A172 (cell line): Measurements from ENCODE around the gene TROAP. TPM values are rescaled to one million over a fixed set of nuclear protein-coding genes. Genes with fewer than 3 reads are reported as not detected.
"Not testable (repeated sequence)": the region's sequence is repeated elsewhere in the genome, so short reads cannot be mapped to it uniquely, and the experiment has no call there.

Source experiments
- DNase-seq: peaks from one replicate; pipeline ENCODE4 v3.0.0-alpha.2; 2015; ENCODE audit warnings: low spot score
- total RNA-seq: library from RNA; depleted of rRNA; stranded (reverse); fragments of >200 nt; shearing (Covaris generic); gene quantifications from 2 replicates; pipeline ENCODE4 v1.2.3, GENCODE V29; 2014; rRNA removed

The TROAP gene
- total RNA-seq, 1 experiment from 2014 or later = 45.4 TPM

DNA sequence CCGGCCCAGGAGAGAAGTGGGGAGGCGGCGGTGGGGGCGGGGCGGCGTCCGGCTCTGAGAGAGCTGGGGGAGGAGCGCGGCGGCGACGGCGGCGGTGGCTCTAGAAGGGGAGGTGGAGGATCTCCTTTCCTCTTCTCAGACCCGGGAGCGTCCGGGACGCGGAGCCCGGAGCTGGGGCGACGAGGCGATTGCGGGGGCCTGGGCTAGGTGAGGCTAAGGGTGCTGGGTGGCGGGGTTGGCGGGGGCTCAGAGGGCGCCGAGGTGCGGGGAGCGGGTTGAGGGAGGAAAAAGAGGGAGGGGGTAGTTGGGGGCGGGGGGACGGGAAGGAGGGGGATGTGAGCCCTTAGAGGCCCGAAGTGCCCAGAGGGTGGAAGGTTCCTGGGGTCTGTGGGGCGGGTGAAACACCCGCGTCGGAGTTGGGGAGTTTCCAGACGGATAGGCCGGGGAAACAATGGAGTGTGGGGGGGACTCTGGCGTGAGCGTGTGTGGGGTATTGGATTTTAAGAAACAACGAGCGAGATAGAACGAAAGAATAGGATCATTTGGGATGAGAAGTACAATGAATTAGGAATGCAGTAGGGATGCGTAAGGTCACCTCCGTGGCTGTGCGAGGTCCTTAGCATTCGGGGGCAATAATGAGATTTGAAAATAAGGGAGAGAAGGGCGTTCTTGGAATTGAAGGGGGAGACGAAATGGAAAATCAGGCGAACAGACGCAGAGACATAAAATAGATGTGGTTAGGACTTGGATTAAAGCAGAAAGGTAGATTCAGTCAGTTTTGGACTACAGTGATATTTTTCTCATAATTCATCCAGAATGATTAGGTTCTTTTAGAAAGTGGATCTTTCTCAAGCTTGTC lies 44.6 kb downstream of the TROAP start, which contains the start of gene SPATS2:
TSS of gene SPATS2 (plus strand) at position 82 of the 859 bp plus-strand sequence. CDS start 93,551 bp downstream, outside the sequence.
- peak; percentile 82 for DNase-seq

DNA sequence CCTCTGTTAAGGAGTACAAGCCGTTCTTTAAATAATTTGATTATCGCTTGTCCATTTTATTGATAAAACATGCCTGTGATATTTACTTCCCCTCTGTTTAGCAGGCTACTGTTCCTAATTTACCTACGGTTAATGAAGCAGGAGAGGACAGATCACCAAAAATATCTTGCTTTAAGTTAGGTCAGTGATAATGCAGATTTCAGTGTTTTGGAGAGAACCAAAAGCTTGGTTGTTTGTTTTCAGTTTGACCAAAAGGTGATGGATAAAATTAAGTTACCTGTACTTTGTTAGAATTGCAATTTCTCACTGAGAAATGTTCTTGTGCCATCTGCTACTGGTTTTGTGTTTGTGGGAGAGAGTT lies 45.2 kb downstream of the TROAP start:
- DNase-seq = no peak

DNA sequence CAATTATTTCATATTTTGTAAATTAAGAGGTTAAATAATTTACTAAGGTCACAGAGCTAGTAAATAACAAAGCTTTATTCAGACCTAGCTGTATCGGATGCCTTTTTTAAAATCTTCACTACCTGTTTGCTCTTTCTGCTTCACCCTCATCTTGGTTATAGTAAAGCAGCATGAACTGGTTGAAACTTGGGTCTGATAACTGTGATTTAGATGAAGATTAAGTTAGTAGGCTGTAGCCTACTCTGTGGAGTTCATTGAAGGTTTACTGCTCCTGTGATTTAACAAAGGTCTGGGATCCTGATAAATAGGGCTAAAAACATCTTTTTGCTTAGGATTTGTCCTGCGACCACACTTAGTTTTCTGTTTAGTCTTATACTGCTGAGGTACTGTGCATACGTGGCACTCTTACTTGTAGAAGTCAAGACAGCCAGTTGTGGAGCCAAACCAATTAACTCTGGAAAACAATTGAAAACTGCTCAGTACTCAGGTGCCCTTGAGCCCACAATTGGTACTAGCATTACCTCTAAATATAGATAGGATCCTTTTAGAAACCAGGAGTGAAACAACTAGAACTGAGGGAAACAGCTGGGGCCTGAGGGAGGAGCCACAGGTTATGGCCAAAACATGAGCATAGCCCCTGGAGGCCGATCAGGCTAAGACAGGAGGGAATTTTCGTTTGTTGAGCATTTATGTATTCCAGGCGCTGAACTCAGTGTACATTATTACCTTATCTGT lies 46.5 kb downstream of the TROAP start:
- peak; percentile 10 for DNase-seq

DNA sequence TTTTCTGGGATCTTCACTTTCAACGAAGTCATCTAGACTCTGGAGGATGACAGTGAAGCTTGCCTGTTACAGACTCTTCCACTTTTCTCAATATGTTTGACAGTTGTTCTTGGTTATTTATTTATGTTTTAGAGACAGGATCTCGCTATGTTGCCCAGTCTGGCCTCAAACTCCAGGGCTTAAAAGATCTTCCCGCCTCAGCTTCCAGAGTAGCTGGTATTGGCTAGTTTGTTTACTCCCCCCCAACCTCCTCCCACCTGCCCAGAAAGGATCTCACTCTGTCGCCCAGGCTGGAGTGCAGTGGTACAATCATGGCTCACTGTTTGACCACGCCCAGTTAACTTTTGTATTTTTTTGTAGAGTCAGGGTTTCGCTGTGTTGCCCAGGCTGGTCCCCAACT lies 47.5 kb downstream of the TROAP start:
- no peak for DNase-seq

DNA sequence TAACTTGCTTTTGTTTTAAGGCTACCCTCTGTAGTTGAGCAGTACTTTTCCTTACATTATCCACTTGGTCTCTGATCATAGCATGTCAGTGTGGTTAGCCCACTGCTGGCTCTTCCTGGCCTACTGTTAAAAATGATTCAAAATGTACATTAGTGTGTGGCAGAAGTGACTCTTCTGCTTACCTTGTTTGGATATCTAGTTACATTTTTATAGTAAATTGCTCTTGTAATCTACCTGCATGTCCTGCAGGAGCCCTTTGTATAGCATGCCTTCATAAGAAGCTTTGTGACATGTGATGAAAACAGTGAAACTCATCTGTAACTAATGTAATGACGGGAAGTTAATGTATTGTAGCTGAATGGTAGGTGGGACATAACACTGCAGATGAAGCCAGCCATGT lies 52.4 kb downstream of the TROAP start:
- DNase-seq = no peak

DNA sequence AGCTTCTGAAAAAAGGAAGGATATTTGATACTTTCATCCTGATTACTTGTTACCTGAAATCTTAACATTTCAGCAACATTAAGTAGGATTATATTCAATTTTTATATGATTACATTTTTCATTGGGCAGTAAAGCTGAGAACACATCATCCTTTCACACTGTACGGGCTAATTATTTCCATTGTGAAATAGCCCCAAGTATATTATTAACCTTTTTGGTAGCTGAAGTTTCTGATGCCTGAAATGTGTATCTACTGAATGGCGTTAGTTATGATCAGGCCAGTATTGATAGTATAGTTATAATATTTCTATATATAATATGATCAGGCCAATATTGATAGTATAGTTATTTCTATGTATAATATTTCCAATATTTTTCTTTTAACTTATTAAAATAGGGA lies 54.3 kb downstream of the TROAP start:
- no peak for DNase-seq

DNA sequence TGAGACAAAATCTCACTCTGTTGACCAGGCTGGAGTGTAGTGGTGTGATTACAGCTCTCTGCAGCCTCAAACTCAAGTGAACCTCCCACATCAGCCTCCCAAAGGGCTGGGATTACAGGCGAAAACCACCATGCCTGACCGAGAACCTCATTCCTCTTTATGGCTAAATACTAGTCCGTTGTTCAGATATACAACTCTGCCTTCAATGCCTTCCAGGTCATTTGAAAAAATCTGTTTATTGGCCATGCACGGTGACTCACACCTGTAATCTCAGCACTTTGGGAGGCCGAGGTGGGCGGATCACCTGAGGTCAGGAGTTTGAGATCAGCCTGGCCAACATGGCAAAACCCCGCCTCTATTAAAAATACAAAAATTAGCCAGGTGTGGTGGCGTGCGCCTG lies 57.1 kb downstream of the TROAP start:
- DNase-seq = not testable (repeated sequence)

Other genes starting within 250 kb of the TROAP start
- not detected in 2 replicates for gene DHH, start 228.5 kb upstream of the TROAP start, total RNA-seq
- gene LMBR1L, start 212.4 kb upstream of the TROAP start, total RNA-seq = 16.4 and 21.4 TPM in 2 replicates
- gene TUBA1B, start 191.9 kb upstream of the TROAP start, total RNA-seq = 2,613 and 2,957 TPM in 2 replicates
- 884 and 1,296 TPM in 2 replicates for gene TUBA1A, start 134.2 kb upstream of the TROAP start, total RNA-seq
- gene TUBA1C, start 58.2 kb upstream of the TROAP start, total RNA-seq = 1,111 and 1,563 TPM in 2 replicates
- 4.6 and 6.9 TPM in 2 replicates for gene PRPH, start 28.1 kb upstream of the TROAP start, total RNA-seq
- 2.3 and 4.4 TPM in 2 replicates for gene C1QL4, start 13.9 kb downstream of the TROAP start, total RNA-seq
- gene DNAJC22, start 23.6 kb downstream of the TROAP start, total RNA-seq = 12.6 and 13.1 TPM in 2 replicates
- gene SPATS2, start 44.2 kb downstream of the TROAP start, total RNA-seq = 23.8 and 30.6 TPM in 2 replicates
- 5.4 and 7.1 TPM in 2 replicates for gene KCNH3, start 215.8 kb downstream of the TROAP start, total RNA-seq
- gene MCRS1, start 244.9 kb downstream of the TROAP start, total RNA-seq = 66.5 and 79.5 TPM in 2 replicates